Endothelial cell of umbilical vein (primary cell): ENCODE data around the gene GRAPL.
"Not testable (repeated sequence)": the region's sequence is repeated elsewhere in the genome, so short reads cannot be mapped to it uniquely, and the experiment has no call there.

ENCODE experiments used
- MYC ChIP-seq: IDR thresholded peaks from one replicate; pipeline ENCODE4 v1.6.1; 2011; ENCODE audit warnings: mild to moderate bottlenecking, low read depth, low read length
- TF ChIP-seq, protein P1 (sequence below), 2 donors: IDR thresholded peaks; 1 replicate in 1 of 2; 2 replicates in 1 of 2; pipeline ENCODE4 v1.5.1; 2011; ENCODE audit warnings: low read length in 2 of 2, mild to moderate bottlenecking in 2 of 2, moderate library complexity in 2 of 2, control low read depth in 1 of 2, inconsistent platforms in 1 of 2, low read depth in 1 of 2; ENCODE audit not compliant: insufficient read depth in 1 of 2; ENCODE audit errors: extremely low read depth in 1 of 2

DNA sequence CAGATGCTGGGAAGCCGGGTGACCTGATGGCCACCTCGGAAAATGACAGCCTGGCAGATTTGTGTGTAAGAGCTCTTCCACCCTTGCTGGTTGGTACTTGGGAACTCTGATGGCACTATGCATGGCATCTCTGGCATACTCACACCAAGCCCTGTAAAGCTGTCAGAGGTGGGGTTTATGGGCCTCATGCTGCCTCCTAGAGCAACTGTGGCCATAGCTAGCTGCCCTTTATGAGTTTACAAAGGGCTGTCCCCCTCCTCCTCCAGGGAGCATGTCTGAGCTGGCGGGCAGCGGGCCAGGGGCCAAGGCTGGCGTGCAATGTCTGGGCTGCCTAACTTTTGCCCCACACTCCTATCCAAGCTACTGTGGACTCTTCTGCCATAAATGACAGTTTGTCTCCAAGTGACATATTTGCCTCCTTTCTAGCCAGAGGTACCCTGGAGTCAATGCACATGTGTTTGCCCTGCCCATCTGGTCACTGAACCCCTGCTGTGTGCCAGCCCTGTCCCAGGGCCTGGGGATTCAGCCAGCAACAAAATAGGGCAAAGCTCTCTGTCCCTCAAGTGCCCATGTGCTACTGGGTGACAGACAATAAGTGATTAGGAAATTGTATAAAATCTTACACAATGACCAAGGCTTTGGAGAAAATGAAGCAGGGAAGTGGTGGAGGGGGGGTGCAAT lies 15.8 kb downstream of the GRAPL start:
- TF ChIP-seq, protein P1, sequence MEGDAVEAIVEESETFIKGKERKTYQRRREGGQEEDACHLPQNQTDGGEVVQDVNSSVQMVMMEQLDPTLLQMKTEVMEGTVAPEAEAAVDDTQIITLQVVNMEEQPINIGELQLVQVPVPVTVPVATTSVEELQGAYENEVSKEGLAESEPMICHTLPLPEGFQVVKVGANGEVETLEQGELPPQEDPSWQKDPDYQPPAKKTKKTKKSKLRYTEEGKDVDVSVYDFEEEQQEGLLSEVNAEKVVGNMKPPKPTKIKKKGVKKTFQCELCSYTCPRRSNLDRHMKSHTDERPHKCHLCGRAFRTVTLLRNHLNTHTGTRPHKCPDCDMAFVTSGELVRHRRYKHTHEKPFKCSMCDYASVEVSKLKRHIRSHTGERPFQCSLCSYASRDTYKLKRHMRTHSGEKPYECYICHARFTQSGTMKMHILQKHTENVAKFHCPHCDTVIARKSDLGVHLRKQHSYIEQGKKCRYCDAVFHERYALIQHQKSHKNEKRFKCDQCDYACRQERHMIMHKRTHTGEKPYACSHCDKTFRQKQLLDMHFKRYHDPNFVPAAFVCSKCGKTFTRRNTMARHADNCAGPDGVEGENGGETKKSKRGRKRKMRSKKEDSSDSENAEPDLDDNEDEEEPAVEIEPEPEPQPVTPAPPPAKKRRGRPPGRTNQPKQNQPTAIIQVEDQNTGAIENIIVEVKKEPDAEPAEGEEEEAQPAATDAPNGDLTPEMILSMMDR (IDR thresholded peaks at IDR 0.05; ENCODE audit: extremely low read depth in 1 of 2, insufficient read depth in 1 of 2, low read depth in 1 of 2, low read length in 2 of 2): not testable (repeated sequence)
- not testable (repeated sequence) for TF ChIP-seq MYC
